Parathyroid adenoma (tissue), 2 donors: ENCODE results near the gene FTSJ1.

ENCODE experiments used
- H2AFZ ChIP-seq: fragments of 300-600 bp; sonication (generic); one replicate; pipeline ENCODE4 v1.7.0; 2017; ENCODE audit warnings: antibody characterized with exemption, mild to moderate bottlenecking
- H3K27ac ChIP-seq: fragments of 300-600 bp; sonication (generic); one replicate; pipeline ENCODE4 v1.7.0; 2017
- H3K27me3 ChIP-seq: fragments of 300-600 bp; sonication (generic); one replicate; pipeline ENCODE4 v1.7.0; 2017; ENCODE audit warnings: low read length; ENCODE audit not compliant: control insufficient read depth, insufficient read depth
- H3K36me3 ChIP-seq: fragments of 300-600 bp; sonication (generic); one replicate; pipeline ENCODE4 v1.7.0; 2017; ENCODE audit warnings: low read length; ENCODE audit not compliant: control insufficient read depth, insufficient read depth
- H3K4me1 ChIP-seq: fragments of 300-600 bp; sonication (generic); one replicate; pipeline ENCODE4 v1.7.0; 2017; ENCODE audit warnings: control low read depth
- H3K4me2 ChIP-seq: fragments of 300-600 bp; sonication (generic); one replicate; pipeline ENCODE4 v1.7.0; 2017; ENCODE audit warnings: low read length
- H3K4me3 ChIP-seq: fragments of 300-600 bp; sonication (generic); one replicate; pipeline ENCODE4 v1.7.0; 2017; ENCODE audit warnings: low read depth, low read length
- H3K79me2 ChIP-seq: fragments of 300-600 bp; sonication (generic); one replicate; pipeline ENCODE4 v1.7.0; 2017; ENCODE audit warnings: control low read depth
- H3K9ac ChIP-seq: fragments of 300-600 bp; sonication (generic); one replicate; pipeline ENCODE4 v1.7.0; 2017; ENCODE audit warnings: mild to moderate bottlenecking
- H3K9me3 ChIP-seq: fragments of 300-600 bp; sonication (generic); one replicate; pipeline ENCODE4 v1.7.0; 2017; ENCODE audit warnings: low read length; ENCODE audit not compliant: control insufficient read depth
- CTCF ChIP-seq: fragments of 300-600 bp; sonication (generic); IDR thresholded peaks from one replicate; pipeline ENCODE4 v1.7.0; 2017; ENCODE audit warnings: antibody characterized with exemption, mild to moderate bottlenecking
- donor health status: primary hyperparathyroidism.

The FTSJ1 gene

GRCh38 chrX:48489296-48489695 is 13.3 kb downstream of the FTSJ1 start:
- no peaks in the 10 kb centered on the region for H3K36me3 ChIP-seq
- no peaks in the 10 kb centered on the region for H3K4me1 ChIP-seq
- H3K4me2 ChIP-seq = no peak overlapping the region
- no peak overlapping the region for H3K4me3 ChIP-seq
- no peak overlapping the region for H3K27ac ChIP-seq
- H2AFZ ChIP-seq = no peak overlapping the region
- H3K9me3 ChIP-seq = no peaks in the 10 kb centered on the region
- H3K79me2 ChIP-seq = no peaks in the 10 kb centered on the region
- TF ChIP-seq CTCF = no peak
- no peaks in the 10 kb centered on the region for H3K27me3 ChIP-seq
- H3K9ac ChIP-seq = no peak overlapping the region

DNA sequence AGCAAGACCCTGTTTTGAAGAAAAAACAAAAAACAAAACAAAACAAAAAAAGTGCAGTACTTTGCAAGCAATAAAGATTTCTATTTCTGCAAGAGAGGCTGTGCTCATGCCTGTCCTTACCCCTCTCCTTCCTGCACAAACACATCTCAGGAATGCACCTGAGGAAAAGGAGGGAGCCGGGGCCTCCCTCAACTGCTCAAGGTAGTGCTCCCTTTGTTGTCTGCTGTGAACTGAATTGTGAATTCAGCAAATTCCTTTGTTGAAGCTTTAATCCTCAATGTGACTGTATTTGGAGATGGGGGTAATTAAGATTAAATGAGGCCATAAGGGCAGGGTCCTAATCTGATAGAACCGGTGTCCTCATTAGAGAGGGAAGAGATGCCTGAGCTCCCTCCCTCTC is 13.9 kb downstream of the FTSJ1 start:
- H3K4me1 ChIP-seq = no peaks in the 10 kb centered on the region
- H3K9ac ChIP-seq = no peak overlapping the region
- TF ChIP-seq CTCF = no peak
- H3K36me3 ChIP-seq = no peaks in the 10 kb centered on the region
- no peak overlapping the region for H3K4me2 ChIP-seq
- no peaks in the 10 kb centered on the region for H3K9me3 ChIP-seq
- no peaks in the 10 kb centered on the region for H3K79me2 ChIP-seq
- no peak overlapping the region for H3K27ac ChIP-seq
- no peak overlapping the region for H3K4me3 ChIP-seq
- H2AFZ ChIP-seq = no peak overlapping the region
- no peaks in the 10 kb centered on the region for H3K27me3 ChIP-seq

DNA sequence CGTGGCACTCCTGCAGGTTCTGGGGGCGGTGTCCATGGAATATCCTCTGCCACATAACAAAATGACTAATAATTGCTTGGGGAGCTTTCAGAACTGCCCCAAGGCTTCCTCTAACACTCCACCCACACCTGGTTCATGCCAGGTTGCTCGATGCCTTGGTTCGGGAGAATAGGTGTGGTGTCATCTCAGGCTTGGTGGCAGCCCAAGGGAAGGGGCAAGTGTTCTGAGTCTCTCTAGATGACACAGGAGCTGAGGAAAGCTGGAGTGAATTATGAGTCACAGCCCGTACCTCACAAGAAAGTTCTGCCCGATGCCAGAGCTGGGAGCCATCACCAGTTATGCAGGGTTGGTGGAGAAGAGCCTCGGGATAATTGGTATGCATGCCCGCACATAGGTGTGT is 14.7 kb downstream of the FTSJ1 start:
- Histone ChIP-seq H2AFZ (no peak overlapping the region), H3K36me3 (no peaks in the 10 kb centered on the region), H3K4me3 (no peak overlapping the region), H3K4me1 (no peaks in the 10 kb centered on the region), H3K4me2 (no peak overlapping the region), H3K9ac (no peak overlapping the region), H3K27ac (no peak overlapping the region), H3K79me2 (no peaks in the 10 kb centered on the region), H3K27me3 (no peaks in the 10 kb centered on the region), H3K9me3 (no peaks in the 10 kb centered on the region)
- TF ChIP-seq CTCF = no peak

- Histone ChIP-seq H3K4me2 (no peak overlapping the region), H3K9me3 (no peaks in the 10 kb centered on the region), H3K79me2 (no peaks in the 10 kb centered on the region), H3K36me3 (no peaks in the 10 kb centered on the region), H3K27ac (no peak overlapping the region), H3K4me3 (no peak overlapping the region), H2AFZ (no peak overlapping the region), H3K9ac (no peak overlapping the region), H3K27me3 (no peaks in the 10 kb centered on the region), H3K4me1 (no peaks in the 10 kb centered on the region)
- no peak for TF ChIP-seq CTCF
These were observed 15.8 kb downstream of the FTSJ1 start for GRCh38 chrX:48491809-48492208.

DNA sequence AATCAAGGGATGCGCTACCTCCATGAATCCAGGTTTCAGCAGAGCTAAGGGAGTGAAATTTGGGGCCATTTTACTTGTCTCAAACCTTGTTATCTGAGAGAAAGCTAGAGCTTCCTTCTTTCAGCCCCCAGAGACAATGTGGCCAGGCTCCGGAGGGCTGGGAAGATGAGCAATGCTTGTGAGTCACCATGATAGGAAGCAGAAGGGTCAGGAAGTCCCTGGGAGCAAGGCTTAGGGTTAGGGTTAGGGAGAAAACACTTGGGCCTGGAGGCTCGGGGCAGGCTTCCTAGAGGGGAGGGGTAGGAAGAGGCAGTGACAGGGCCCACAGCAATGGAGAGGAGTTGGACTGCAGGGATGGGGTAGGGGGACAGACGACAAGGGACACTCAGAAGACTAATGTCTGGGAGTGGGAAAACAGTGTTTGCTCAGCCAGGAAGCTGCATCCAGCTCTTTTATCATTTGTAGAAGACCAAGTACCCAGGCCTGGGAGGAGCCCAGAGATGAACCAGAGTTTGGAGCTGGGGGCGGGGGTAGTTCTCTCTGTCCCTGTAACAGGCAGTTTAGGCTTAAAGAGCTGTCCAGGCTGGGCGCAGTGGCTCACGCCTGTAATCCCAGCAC is 16.4 kb downstream of the FTSJ1 start:
- H3K27ac ChIP-seq = no peak overlapping the region

More for the DNA sequence above, 16.4 kb downstream of the FTSJ1 start:
- Histone ChIP-seq H3K27me3 (no peaks in the 10 kb centered on the region), H3K79me2 (no peaks in the 10 kb centered on the region), H3K4me1 (no peaks in the 10 kb centered on the region), H3K36me3 (no peaks in the 10 kb centered on the region), H3K9me3 (no peaks in the 10 kb centered on the region), H2AFZ (no peak overlapping the region), H3K4me3 (no peak overlapping the region), H3K4me2 (no peak overlapping the region), H3K9ac (no peak overlapping the region)
- no peak for TF ChIP-seq CTCF
